ENCODE results near the gene BRAT1. TPM values are rescaled to one million over a fixed set of nuclear protein-coding genes. Genes with fewer than 3 reads are reported as not detected.

BRAT1 gene
- total RNA-seq, 1 donor from 2014 or later: 43.7 TPM

DNA sequence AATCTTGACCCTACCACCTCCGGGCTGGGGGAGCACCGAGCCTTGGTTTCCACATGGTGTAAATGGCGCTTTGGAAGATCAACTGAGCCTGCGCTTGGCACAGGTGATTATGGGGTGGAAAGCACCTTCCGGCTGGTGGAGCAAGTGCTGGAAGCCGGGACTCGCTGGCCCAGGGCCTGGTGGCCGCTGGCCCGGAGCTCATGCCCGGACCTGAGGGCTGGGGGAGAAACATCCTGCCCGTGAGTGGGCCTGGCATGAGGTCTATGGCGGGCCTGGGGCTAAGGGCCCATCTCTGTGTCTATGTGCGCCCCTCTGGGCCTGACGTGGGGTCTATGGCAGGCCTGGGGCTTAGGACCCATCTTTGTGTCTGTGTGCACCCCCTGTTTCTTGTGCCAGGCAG lies 49.9 kb downstream of the BRAT1 start:
- no peak overlapping the region for H3K27ac Mint-ChIP-seq
- DNase-seq (ENCODE audit: low spot score, unreplicated experiment): no peak
- H3K36me3 Mint-ChIP-seq (ENCODE audit: insufficient read depth): no peaks in the 10 kb centered on the region
- peaks cover 4% of the 10 kb centered on the region for H3K4me1 Mint-ChIP-seq (ENCODE audit: low read depth)
- no peak overlapping the region for H3K4me3 Mint-ChIP-seq (ENCODE audit: low read depth)
- H3K9me3 Mint-ChIP-seq (ENCODE audit: low read depth): no peaks in the 10 kb centered on the region
- H3K27me3 Mint-ChIP-seq: peaks cover 5% of the 10 kb centered on the region
- TF ChIP-seq, protein P1, sequence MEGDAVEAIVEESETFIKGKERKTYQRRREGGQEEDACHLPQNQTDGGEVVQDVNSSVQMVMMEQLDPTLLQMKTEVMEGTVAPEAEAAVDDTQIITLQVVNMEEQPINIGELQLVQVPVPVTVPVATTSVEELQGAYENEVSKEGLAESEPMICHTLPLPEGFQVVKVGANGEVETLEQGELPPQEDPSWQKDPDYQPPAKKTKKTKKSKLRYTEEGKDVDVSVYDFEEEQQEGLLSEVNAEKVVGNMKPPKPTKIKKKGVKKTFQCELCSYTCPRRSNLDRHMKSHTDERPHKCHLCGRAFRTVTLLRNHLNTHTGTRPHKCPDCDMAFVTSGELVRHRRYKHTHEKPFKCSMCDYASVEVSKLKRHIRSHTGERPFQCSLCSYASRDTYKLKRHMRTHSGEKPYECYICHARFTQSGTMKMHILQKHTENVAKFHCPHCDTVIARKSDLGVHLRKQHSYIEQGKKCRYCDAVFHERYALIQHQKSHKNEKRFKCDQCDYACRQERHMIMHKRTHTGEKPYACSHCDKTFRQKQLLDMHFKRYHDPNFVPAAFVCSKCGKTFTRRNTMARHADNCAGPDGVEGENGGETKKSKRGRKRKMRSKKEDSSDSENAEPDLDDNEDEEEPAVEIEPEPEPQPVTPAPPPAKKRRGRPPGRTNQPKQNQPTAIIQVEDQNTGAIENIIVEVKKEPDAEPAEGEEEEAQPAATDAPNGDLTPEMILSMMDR (IDR thresholded peaks at IDR 0.05; ENCODE audit: unreplicated experiment): no peak

DNA sequence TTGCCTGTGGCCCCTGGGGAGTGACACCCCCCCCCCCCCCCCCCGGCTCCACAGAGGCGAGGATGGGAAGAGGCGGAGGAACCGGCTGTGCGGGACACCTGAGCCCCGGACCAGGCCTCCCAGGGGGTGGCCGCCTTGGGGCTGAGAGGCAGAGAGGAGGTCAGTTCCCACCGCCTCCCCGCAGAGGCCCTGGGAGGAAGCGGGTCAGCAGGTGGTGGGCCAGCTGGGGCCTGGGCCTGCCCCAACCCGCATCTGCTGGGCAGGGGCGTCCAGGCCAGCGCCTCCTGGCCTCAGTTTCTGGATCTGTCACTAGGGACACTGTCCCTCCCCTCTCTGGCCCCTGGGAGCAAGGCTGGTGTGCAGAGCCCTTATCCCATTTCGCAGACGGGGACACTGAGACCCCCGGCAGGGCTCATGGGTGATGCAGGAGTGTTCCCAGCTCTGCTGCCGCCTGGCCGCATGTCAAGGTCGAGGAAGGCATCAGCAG lies 50.4 kb downstream of the BRAT1 start:
- peaks cover 2% of the 10 kb centered on the region for H3K4me1 Mint-ChIP-seq (ENCODE audit: low read depth)
- TF ChIP-seq, protein P1 (IDR thresholded peaks at IDR 0.05; ENCODE audit: unreplicated experiment): no peak
- H3K27ac Mint-ChIP-seq: no peak overlapping the region

DNA sequence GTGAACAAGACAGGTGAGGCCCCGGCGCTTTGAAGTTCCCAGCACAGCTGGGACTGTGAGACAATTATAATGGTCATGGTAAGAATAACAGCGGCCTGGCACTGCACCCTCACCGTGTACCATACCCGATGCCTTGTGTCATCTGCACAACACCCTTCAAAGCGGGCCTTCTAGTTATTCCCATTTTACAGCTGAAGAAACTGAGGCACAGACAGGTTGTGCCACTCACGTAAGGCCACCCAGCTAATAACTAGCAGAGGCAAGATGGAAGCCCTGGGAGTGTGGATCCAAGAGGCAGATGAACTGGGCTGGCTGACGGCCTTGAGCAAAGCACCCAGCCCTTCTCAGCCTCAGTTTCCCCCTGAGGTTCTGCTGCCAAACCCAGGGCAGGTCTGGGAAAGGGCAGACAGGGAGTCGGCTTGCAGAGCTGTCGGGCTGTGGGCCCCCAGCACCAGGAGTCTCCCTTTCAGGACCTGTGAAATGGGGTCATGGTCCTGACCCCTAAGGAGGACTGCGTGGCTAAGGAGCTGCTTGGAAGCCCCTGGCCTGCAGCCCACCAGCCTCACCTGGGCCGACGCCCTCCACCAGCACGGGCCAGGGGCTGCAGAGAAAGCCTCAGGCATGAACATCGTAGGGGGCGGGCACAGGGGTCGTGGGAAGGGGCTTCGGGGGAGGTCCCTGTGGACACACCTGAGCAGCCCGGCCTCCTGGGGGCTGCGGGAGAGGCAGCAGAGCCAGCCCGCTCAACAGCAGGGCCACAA lies 51.0 kb downstream of the BRAT1 start:
- Mint-ChIP-seq H3K4me3 (ENCODE audit: low read depth) (no peak overlapping the region), H3K36me3 (ENCODE audit: insufficient read depth) (no peaks in the 10 kb centered on the region), H3K4me1 (ENCODE audit: low read depth) (peaks cover 2% of the 10 kb centered on the region), H3K27me3 (peaks cover 6% of the 10 kb centered on the region), H3K9me3 (ENCODE audit: low read depth) (no peaks in the 10 kb centered on the region), H3K27ac (no peak overlapping the region)
- DNase-seq (ENCODE audit: low spot score, unreplicated experiment): no peak
- TF ChIP-seq, protein P1 (IDR thresholded peaks at IDR 0.05; ENCODE audit: unreplicated experiment): no peak

More for the DNA sequence above, 50.4 kb downstream of the BRAT1 start:
- peaks cover 6% of the 10 kb centered on the region for H3K27me3 Mint-ChIP-seq
- DNase-seq (ENCODE audit: low spot score, unreplicated experiment): no peak
- no peak overlapping the region for H3K4me3 Mint-ChIP-seq (ENCODE audit: low read depth)
- no peaks in the 10 kb centered on the region for H3K9me3 Mint-ChIP-seq (ENCODE audit: low read depth)
- no peaks in the 10 kb centered on the region for H3K36me3 Mint-ChIP-seq (ENCODE audit: insufficient read depth)

DNA sequence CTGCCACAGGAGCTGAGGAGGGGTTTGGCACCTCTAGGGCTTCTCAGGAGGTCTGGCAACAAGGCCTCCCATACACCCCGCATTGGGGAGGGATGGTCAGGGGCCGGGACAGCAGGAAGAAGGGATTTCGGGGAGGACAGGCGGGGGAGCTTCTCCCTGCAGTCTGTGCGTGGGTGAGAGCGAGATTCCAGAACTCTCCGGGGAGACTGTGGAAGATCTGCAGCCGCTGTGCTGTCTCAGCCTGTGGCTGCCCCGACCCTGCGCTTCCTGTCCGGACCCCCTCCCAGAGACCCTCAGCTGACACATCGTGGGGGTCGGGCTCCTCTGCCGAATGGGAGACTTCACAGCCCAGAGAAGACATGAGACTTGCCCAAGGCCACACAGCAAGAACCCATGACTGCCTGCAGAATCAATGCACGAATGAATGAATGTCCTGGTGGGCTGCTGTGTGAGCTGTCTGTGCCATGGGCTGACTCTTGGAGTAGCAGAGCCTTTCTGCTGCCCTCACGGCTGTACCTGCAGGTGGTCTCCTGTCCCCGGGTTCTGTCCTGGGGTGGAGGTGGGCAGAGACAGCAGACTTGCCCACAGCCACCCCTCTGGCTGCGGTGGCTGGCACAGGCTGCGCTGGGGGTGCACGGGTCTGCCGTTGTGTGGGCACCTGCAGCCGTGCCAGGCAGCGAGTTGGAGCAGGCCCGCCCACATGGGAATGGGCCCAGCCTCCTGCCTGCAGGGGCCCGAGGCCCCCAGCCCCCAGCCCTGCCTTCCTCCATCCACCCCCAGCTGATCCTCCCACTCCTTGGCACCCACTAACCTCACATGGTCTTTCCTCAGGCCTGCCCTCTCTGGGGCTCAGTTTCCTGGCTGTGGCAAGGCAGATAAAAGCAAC lies 52.0 kb downstream of the BRAT1 start:
- DNase-seq (ENCODE audit: low spot score, unreplicated experiment): no peak
- Mint-ChIP-seq H3K4me1 (ENCODE audit: low read depth) (peaks cover 2% of the 10 kb centered on the region), H3K36me3 (ENCODE audit: insufficient read depth) (no peaks in the 10 kb centered on the region), H3K27me3 (peaks cover 6% of the 10 kb centered on the region), H3K9me3 (ENCODE audit: low read depth) (no peaks in the 10 kb centered on the region), H3K4me3 (ENCODE audit: low read depth) (no peak overlapping the region), H3K27ac (no peak overlapping the region)
- TF ChIP-seq, protein P1 (IDR thresholded peaks at IDR 0.05; ENCODE audit: unreplicated experiment): no peak

DNA sequence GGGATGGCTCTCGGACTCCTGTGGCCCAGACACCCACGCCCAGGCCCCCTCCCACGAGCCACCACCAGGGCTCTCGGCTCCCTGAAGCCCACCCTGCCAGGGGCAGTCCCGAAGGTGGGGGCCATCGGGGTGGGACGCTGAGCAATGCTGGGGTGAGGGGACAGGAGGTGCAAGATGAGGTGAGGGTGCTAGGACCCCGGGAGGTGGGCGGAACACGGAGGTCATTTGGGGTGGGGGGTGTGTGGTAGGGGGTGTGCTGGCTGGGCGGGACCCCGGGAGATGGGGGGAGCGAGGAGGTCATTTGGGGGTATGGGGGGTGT lies 52.7 kb downstream of the BRAT1 start:
- H3K36me3 Mint-ChIP-seq (ENCODE audit: insufficient read depth): no peaks in the 10 kb centered on the region
- H3K4me1 Mint-ChIP-seq (ENCODE audit: low read depth): peaks cover 2% of the 10 kb centered on the region
- no peak overlapping the region for H3K27ac Mint-ChIP-seq
- no peak overlapping the region for H3K4me3 Mint-ChIP-seq (ENCODE audit: low read depth)
- H3K27me3 Mint-ChIP-seq: peaks cover 6% of the 10 kb centered on the region
- no peaks in the 10 kb centered on the region for H3K9me3 Mint-ChIP-seq (ENCODE audit: low read depth)
- TF ChIP-seq, protein P1 (IDR thresholded peaks at IDR 0.05; ENCODE audit: unreplicated experiment): no peak
- no peak for DNase-seq (ENCODE audit: low spot score, unreplicated experiment)
